BJ (cell line): ENCODE data around the gene HOXD10. TPM values are rescaled to one million over a fixed set of nuclear protein-coding genes. Genes with fewer than 3 reads are reported as not detected.

Experiments
- CTCF ChIA-PET: fragments of 350-600 bp; formaldehyde crosslinking; extraction: SDS; loops from one replicate; lab custom pipeline; 2021; ENCODE audit warnings: antibody characterized with exemption, inconsistent platforms; lab: Yijun Ruan, JAX
- POLR2A ChIA-PET: fragments of 300-600 bp; sonication (Branson Sonifier 250); formaldehyde crosslinking; extraction: SDS; loops from one replicate; lab custom pipeline; 2021; ENCODE audit warnings: antibody characterized with exemption; lab: Charles Lee
- DNase-seq: peaks from one replicate; pipeline ENCODE4 v3.0.0-alpha.2; 2011; ENCODE audit warnings: low read depth
- H3K27me3 ChIP-seq: 2 replicates; pipeline ENCODE4 v1.6.0; 2011; ENCODE audit warnings: low read length; ENCODE audit not compliant: control insufficient read depth, insufficient read depth
- H3K36me3 ChIP-seq: 2 replicates; pipeline ENCODE4 v1.5.1; 2011; ENCODE audit warnings: low read length; ENCODE audit not compliant: control insufficient read depth, insufficient read depth
- H3K4me3 ChIP-seq: 2 replicates; pipeline ENCODE4 v1.5.1; 2011; ENCODE audit warnings: low read depth, mild to moderate bottlenecking, control low read depth, low read length
- CTCF ChIP-seq: IDR thresholded peaks from 2 replicates; pipeline ENCODE4 v1.5.1; 2011; ENCODE audit warnings: low read depth, mild to moderate bottlenecking, control low read depth, inconsistent platforms, low read length, moderate library complexity; ENCODE audit not compliant: insufficient read depth
- polyA plus RNA-seq: library from polyadenylated mRNA; depleted of rRNA; stranded (reverse); fragments of >200 nt; gene quantifications from 2 replicates; pipeline ENCODE4 v1.2.3, GENCODE V29; 2011

Gene HOXD10
- polyA plus RNA-seq, 1 experiment = 11.0 TPM

GRCh38 chr2:176140513-176141317, 24.1 kb downstream of the HOXD10 start:
- peak; percentile 92 for TF ChIP-seq CTCF
- DNase-seq = no peak
- ChIA-PET POLR2A (no interaction called here), CTCF (interaction anchor here (0.6 to 8.7 kb wide), 59 partner anchors 8 to 1454 kb away, joined by 3 to 110 read pairs (median 4); partner anchors contain the start of genes HOXD4, HOXD8 and MTX2)
- Histone ChIP-seq H3K4me3 (peak overlapping the region; percentile 53), H3K36me3 (no peaks in the 10 kb centered on the region), H3K27me3 (peaks cover 40% of the 10 kb centered on the region)

- CTCF ChIA-PET = interaction anchor here (4.7 to 8.7 kb wide), 2 partner anchors 313 to 411 kb away, joined by 27 to 110 read pairs; no protein-coding TSS in a partner anchor
- no peak for TF ChIP-seq CTCF
- no peak overlapping the region for H3K4me3 ChIP-seq
- POLR2A ChIA-PET = no interaction called here
- H3K36me3 ChIP-seq = no peaks in the 10 kb centered on the region
- H3K27me3 ChIP-seq = peaks cover 40% of the 10 kb centered on the region
- DNase-seq = no peak
Measured at GRCh38 chr2:176142281-176142680, 25.7 kb downstream of the HOXD10 start.

GRCh38 chr2:176145085-176145969, 28.7 kb downstream of the HOXD10 start:
- TF ChIP-seq CTCF = no peak
- Histone ChIP-seq H3K36me3 (no peaks in the 10 kb centered on the region), H3K27me3 (peaks cover 51% of the 10 kb centered on the region), H3K4me3 (no peak overlapping the region)
- ChIA-PET POLR2A (no interaction called here), CTCF (interaction anchor here (0.7 to 8.7 kb wide), 6 partner anchors 13 to 492 kb away, joined by 3 to 110 read pairs (median 6); no protein-coding TSS in a partner anchor)
- no peak for DNase-seq

GRCh38 chr2:176146101-176146500, 29.5 kb downstream of the HOXD10 start:
- no peak for TF ChIP-seq CTCF
- DNase-seq = no peak
- no peaks in the 10 kb centered on the region for H3K36me3 ChIP-seq
- H3K27me3 ChIP-seq = peaks cover 55% of the 10 kb centered on the region
- CTCF ChIA-PET = interaction anchor here (0.7 to 8.7 kb wide), 4 partner anchors 14 to 408 kb away, joined by 3 to 110 read pairs (median 15); no protein-coding TSS in a partner anchor
- POLR2A ChIA-PET = no interaction called here
- H3K4me3 ChIP-seq = no peak overlapping the region
